DMS 273 (cell line): ENCODE data around the gene FPGT.
"Not testable (repeated sequence)": the region's sequence is repeated elsewhere in the genome, so short reads cannot be mapped to it uniquely, and the experiment has no call there.

ENCODE experiments used
- DNase-seq: peaks from one replicate; lab custom pipeline; 2025; ENCODE audit not compliant: unreplicated experiment; lab: John Stamatoyannopoulos, UW

The FPGT gene

GRCh38 chr1:74197657-74198552 is at the start of gene FPGT, which contains the start of gene LRRIQ3:
TSS of gene FPGT (plus strand) at chr1:74198242. CDS start at chr1:74198279, 37 bp downstream.
TSS of gene LRRIQ3 (minus strand) at chr1:74198176. CDS start at chr1:74183684, 14,492 bp downstream.
- peak; percentile 98 for DNase-seq

- no peak for DNase-seq
Observed at GRCh38 chr1:74160046-74160445, 38.0 kb upstream of the FPGT start.

- no peak for DNase-seq
Observed at GRCh38 chr1:74161497-74161896, 36.5 kb upstream of the FPGT start.

- DNase-seq, result no peak
Observed at GRCh38 chr1:74162333-74162732, 35.7 kb upstream of the FPGT start.

- DNase-seq, result not testable (repeated sequence)
Observed at GRCh38 chr1:74174423-74174822, 23.6 kb upstream of the FPGT start.

- DNase-seq, result no peak
Observed at GRCh38 chr1:74180490-74180889, 17.6 kb upstream of the FPGT start.

- DNase-seq, result peak; percentile 3
Observed at GRCh38 chr1:74193908-74194307, 4.1 kb upstream of the FPGT start.

GRCh38 chr1:74195339-74195738 is 2.7 kb upstream of the FPGT start:
- no peak for DNase-seq

- DNase-seq, result no peak
Observed at GRCh38 chr1:74197255-74197654, 787 bp upstream of the FPGT start.

- DNase-seq, result no peak
Observed at GRCh38 chr1:74199504-74199903, 1.5 kb downstream of the FPGT start.

GRCh38 chr1:74205266-74205665 is 7.2 kb downstream of the FPGT start:
- DNase-seq, result no peak

GRCh38 chr1:74215229-74215628 is 17.2 kb downstream of the FPGT start:
- peak; percentile 36 for DNase-seq

GRCh38 chr1:74222701-74223100 is 24.7 kb downstream of the FPGT start:
- no peak for DNase-seq

- no peak for DNase-seq
Observed at GRCh38 chr1:74223453-74223852, 25.4 kb downstream of the FPGT start.

GRCh38 chr1:74235153-74235552 is 37.1 kb downstream of the FPGT start, which contains the start of gene TNNI3K:
TSS of gene TNNI3K (plus strand) at chr1:74235387. CDS start at chr1:74235452, 65 bp downstream.
- no peak for DNase-seq

- DNase-seq, result no peak
Observed at GRCh38 chr1:74236440-74236839, 38.4 kb downstream of the FPGT start.

- DNase-seq, result no peak
Observed at GRCh38 chr1:74237035-74237434, 39.0 kb downstream of the FPGT start.

- no peak for DNase-seq
Observed at GRCh38 chr1:74237787-74238186, 39.7 kb downstream of the FPGT start.

- DNase-seq, result no peak
Observed at GRCh38 chr1:74245168-74245772, 47.2 kb downstream of the FPGT start.

GRCh38 chr1:74246315-74246714 is 48.3 kb downstream of the FPGT start:
- DNase-seq, result no peak

- DNase-seq, result no peak
Observed at GRCh38 chr1:74247881-74248528, 50.0 kb downstream of the FPGT start.
